Stimulated activated effector memory CD8-positive, alpha-beta T cell treated with anti-CD3 and anti-CD28 coated beads, Interleukin-12 subunit alpha, Interleukin-12 subunit beta, amount 100 ng/mL, for 72 hours (primary cell): Measurements from ENCODE around the gene MAML3.

Experiments used
- ATAC-seq: fragments of 150-1000 bp; cut with Tn5 transposase; 2 replicates; pipeline ENCODE4 v1.10.0; 2021
- DNase-seq, 2 donors: peaks; one replicate each; pipeline ENCODE4 v3.0.0; 2021 to 2022; ENCODE audit warnings: low spot score in 2 of 2
- H3K27ac Mint-ChIP-seq: one replicate; pipeline ENCODE4 v1.8.0; 2022; ENCODE audit warnings: mild to moderate bottlenecking, mixed read lengths
- H3K36me3 Mint-ChIP-seq: one replicate; pipeline ENCODE4 v1.8.0; 2022; ENCODE audit warnings: mild to moderate bottlenecking, mixed read lengths
- H3K4me1 Mint-ChIP-seq: one replicate; pipeline ENCODE4 v1.8.0; 2022; ENCODE audit warnings: mixed read lengths
- H3K4me3 Mint-ChIP-seq: one replicate; pipeline ENCODE4 v1.8.0; 2022; ENCODE audit warnings: mild to moderate bottlenecking, mixed read lengths
- H3K9me3 Mint-ChIP-seq: one replicate; pipeline ENCODE4 v1.8.0; 2022; ENCODE audit warnings: mixed read lengths

Gene MAML3

DNA sequence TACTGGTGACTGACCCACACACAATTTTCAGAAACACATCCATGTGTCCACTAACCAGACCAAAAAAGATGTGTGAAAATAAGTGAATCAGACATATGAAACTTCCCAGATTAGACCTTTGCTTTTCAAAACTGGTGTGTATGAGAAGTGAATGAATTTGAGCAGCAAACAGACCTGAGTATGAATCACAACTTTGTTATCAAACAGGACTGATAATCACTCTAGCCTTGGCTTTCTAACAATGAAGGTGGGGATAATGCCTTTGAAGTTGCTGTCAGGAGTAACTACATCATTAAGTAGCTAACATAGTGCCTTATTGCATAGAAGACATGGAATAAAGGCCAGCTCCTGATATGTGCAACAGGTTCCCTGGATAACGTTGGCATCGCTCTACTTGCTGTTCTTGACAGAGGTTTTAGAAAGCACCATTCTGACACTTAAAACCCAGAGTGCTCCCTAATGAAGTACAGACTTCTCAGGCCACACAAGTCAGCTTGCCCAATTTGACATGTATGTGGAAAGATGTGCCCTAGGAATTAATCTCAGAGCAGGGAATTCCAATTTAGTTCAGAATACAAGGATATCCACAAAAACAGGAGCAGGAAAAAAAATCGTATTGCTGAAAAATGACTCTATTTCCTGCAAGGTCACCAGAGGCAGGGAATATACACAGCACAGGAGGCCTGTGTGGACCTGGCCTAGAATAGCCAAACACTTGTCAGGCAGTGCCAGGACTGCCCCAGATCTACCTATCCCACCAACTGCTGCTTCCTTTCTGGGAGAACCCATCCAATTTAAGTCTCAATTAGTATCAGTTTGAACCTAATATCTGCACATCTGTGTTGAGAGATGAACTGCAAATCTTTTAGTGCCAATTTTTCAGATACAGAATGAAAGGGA, 87.7 kb downstream of the MAML3 start:
- DNase-seq = no peak
- no peak overlapping the region for H3K27ac Mint-ChIP-seq

DNA sequence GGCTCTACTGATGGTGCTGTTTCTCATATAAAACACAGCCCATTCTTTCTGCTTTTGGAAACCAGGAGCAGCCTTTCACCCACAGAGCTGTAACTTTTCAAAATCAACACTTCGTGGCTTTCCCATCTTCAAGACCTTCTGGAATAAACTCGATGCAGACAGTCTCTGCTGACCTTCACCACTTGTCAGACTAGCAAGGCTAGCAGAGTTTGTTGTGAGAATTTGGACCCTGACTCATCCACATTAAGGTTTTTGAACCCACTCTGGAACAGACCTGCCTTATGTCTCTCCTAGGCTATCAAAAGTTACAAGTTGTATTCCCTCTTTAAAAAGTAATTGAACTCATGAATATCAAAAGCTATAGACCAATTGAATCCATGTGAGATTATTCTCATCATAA, 88.6 kb downstream of the MAML3 start:
- Mint-ChIP-seq H3K4me1 (peaks cover 3% of the 10 kb centered on the region), H3K27ac (no peak overlapping the region), H3K4me3 (no peak overlapping the region), H3K36me3 (peaks cover 5% of the 10 kb centered on the region), H3K9me3 (no peaks in the 10 kb centered on the region)
- DNase-seq (no peak), ATAC-seq (no peak)

More for the DNA sequence above, 87.7 kb downstream of the MAML3 start:
- Mint-ChIP-seq H3K9me3 (no peaks in the 10 kb centered on the region), H3K36me3 (peaks cover 5% of the 10 kb centered on the region), H3K4me1 (peaks cover 12% of the 10 kb centered on the region), H3K4me3 (no peak overlapping the region)
- ATAC-seq = no peak

DNA sequence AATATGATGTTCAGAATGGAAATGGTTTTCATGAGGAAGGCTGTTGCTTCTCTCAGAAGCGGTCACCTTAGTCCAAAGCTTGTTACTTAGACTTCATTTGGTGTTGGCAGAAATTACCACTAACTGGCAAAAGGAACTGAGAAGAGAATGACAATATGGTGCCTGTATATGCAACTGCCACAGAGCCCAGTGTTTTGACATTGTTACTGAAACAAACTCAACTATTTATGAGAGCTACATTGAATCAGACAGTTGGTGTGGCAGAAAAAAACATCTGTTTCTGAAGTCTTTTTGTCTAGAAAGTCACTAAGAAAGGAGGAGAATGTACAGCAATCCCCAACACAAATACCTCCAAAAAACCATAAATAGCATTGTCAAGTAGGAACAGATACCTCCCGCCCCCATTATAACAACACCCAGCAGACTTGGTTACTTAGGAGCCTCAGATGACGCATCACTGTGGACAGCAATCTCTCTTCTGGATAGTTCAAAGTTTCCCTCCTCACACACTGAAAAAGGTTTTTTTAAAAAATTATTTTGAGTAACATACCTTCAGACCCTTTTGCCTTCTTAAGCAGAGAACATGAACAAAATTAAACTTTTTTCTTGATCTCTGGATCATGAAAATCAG, 92.2 kb downstream of the MAML3 start:
- Mint-ChIP-seq H3K4me3 (no peak overlapping the region), H3K4me1 (no peaks in the 10 kb centered on the region), H3K9me3 (no peaks in the 10 kb centered on the region), H3K36me3 (no peaks in the 10 kb centered on the region), H3K27ac (no peak overlapping the region)
- ATAC-seq (peak; percentile 75), DNase-seq (no peak)

DNA sequence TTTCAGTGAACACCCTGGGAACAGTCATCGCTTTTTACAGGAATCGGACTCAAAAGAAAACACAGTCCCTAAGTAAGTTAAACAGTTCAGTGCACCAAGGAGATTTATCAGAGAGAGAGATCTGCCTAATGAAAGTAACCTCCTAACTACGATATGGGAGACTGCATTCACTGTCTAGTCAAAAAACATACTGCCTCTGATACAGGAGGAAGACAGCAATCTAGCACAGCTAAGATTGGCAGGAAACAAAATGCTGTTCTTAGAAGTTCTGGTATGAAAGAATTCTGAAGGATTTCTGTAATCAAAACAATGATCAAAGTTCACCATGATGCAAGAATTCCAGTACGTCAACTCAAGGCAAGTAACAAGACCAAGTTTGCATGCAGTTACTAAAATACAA, 92.8 kb downstream of the MAML3 start:
- H3K27ac Mint-ChIP-seq = no peak overlapping the region
- H3K36me3 Mint-ChIP-seq = no peaks in the 10 kb centered on the region
- no peaks in the 10 kb centered on the region for H3K9me3 Mint-ChIP-seq
- DNase-seq (no peak), ATAC-seq (no peak)
- H3K4me3 Mint-ChIP-seq = no peak overlapping the region
- H3K4me1 Mint-ChIP-seq = no peaks in the 10 kb centered on the region

DNA sequence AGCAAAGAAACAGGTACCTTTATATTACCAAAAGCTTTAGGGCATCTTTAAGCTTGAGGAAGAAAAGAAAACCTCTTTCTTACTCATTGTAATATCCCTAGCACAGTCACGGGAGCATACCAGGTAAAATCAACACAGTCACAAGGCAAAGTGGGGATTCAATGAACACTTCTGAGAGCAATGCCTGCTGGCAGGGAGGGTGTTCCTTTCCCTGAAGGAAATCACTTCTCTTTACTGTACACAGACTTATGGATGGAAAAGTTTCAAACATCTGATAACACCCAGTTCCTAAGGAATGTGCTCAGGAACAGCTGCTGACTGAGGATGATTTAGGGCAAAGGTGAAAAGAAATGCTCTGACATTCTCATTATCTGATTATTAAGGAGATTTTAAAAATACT, 94.8 kb downstream of the MAML3 start:
- DNase-seq (no peak), ATAC-seq (no peak)
- Mint-ChIP-seq H3K9me3 (no peaks in the 10 kb centered on the region), H3K36me3 (no peaks in the 10 kb centered on the region), H3K4me1 (no peaks in the 10 kb centered on the region), H3K27ac (no peak overlapping the region), H3K4me3 (no peak overlapping the region)

DNA sequence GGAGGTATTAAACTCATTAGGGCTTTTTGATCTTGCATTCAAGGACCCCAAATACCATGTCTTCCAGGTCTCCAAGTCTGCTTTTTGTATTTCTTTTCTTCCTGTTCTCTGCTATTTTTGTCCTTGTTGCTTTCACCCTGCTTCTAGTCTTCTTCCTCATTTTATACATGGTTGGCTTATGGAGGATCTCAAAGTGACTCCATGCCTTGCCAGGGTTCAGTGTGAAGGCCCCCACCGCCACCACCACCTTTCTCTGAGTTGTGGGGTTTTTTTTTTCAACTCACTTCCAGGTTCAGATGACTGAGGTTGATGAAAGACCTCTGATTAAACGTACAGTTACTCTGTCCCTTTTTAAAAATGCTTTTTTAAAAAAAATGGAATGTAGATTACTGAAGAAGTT, 96.3 kb downstream of the MAML3 start:
- no peaks in the 10 kb centered on the region for H3K9me3 Mint-ChIP-seq
- H3K4me3 Mint-ChIP-seq = no peak overlapping the region
- peaks cover 6% of the 10 kb centered on the region for H3K4me1 Mint-ChIP-seq
- H3K36me3 Mint-ChIP-seq = no peaks in the 10 kb centered on the region
- no peak for ATAC-seq
- DNase-seq = no peak
- H3K27ac Mint-ChIP-seq = no peak overlapping the region

DNA sequence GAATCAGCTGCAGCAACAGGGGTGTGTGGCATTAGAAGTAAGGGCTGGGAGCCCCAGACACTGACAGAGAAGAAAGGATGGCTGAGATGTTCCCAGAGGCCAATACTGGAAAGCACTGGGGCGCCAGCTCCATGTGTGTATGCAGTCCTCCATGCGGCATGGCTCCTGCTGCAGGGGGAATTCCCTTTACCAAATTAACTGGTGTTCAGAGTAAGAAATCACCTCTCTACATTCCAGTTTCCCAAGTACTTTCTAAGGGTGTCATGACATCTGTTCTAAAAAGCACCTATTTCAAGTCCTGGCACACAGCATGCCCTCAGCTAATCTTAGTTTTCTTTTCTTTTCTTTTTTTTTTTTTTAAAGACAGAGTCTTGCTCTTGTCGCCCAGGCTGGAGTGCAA, 98.0 kb downstream of the MAML3 start:
- Mint-ChIP-seq H3K9me3 (no peaks in the 10 kb centered on the region), H3K4me1 (peaks cover 6% of the 10 kb centered on the region), H3K36me3 (no peaks in the 10 kb centered on the region), H3K27ac (no peak overlapping the region), H3K4me3 (no peak overlapping the region)
- ATAC-seq (no peak), DNase-seq (no peak)

DNA sequence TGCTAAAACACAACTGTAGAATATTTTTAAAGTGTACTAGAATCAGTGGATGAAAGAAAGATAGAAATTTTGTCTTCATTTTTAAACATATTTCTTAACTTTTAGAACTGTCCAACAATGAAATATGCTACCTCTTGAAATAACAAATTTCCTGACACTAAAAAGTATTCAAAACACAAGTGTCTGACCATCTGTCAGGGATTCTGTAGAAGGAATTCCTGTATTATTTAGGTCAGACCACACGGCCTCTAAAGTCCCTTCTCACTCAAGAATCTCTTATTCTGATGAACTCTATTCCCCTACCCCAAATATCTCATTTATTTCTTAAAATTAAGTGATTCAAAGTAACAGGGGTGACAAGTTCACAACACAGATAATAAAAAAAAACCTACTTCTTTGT, 99.1 kb downstream of the MAML3 start:
- ATAC-seq = no peak
- no peak overlapping the region for H3K4me3 Mint-ChIP-seq
- H3K27ac Mint-ChIP-seq = no peak overlapping the region
- DNase-seq = no peak
- peaks cover 13% of the 10 kb centered on the region for H3K4me1 Mint-ChIP-seq
- no peaks in the 10 kb centered on the region for H3K9me3 Mint-ChIP-seq
- no peaks in the 10 kb centered on the region for H3K36me3 Mint-ChIP-seq

DNA sequence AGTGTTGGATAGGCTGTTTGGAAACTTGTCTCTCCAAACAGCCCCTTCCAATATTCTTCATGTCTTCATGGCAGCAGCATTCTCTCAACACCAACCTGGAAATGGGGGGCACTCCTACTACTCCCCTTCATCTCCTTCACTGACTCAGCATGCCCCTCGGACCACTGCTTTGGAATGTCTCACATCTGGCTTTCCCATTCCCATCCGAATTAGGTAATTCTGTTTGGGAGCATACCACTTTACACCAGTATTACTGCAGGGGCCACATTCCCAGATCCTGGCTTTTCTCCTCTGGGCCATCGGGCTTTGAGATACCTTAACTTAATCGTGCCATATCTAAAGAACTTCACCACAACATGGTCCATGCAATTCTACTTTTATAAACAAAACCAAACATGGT, 100.8 kb downstream of the MAML3 start:
- DNase-seq = no peak
- no peaks in the 10 kb centered on the region for H3K36me3 Mint-ChIP-seq
- no peaks in the 10 kb centered on the region for H3K9me3 Mint-ChIP-seq
- peaks cover 27% of the 10 kb centered on the region for H3K4me1 Mint-ChIP-seq
- ATAC-seq = no peak
- no peak overlapping the region for H3K4me3 Mint-ChIP-seq
- H3K27ac Mint-ChIP-seq = peak overlapping the region; percentile 50

DNA sequence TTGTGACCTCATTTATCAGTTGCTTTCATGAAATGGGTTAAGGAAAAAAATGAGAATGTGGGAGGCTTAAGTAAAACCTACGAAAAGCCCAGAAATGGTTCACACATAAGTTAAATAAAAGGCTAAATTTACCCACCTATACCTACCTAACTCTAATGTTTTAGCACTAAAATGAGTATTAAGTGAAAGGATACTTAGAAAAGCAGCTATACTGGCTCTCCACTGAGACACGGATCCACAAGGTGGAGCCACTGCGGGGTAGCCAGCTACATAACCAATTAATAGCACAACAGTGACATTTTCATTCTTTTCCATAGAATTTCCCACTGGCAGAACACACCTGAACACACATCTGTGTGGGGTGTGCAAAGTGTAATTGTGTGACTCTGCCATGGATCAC, 101.9 kb downstream of the MAML3 start:
- DNase-seq (no peak), ATAC-seq (no peak)
- Mint-ChIP-seq H3K9me3 (no peaks in the 10 kb centered on the region), H3K27ac (no peak overlapping the region), H3K4me3 (no peak overlapping the region), H3K4me1 (peaks cover 27% of the 10 kb centered on the region), H3K36me3 (no peaks in the 10 kb centered on the region)

DNA sequence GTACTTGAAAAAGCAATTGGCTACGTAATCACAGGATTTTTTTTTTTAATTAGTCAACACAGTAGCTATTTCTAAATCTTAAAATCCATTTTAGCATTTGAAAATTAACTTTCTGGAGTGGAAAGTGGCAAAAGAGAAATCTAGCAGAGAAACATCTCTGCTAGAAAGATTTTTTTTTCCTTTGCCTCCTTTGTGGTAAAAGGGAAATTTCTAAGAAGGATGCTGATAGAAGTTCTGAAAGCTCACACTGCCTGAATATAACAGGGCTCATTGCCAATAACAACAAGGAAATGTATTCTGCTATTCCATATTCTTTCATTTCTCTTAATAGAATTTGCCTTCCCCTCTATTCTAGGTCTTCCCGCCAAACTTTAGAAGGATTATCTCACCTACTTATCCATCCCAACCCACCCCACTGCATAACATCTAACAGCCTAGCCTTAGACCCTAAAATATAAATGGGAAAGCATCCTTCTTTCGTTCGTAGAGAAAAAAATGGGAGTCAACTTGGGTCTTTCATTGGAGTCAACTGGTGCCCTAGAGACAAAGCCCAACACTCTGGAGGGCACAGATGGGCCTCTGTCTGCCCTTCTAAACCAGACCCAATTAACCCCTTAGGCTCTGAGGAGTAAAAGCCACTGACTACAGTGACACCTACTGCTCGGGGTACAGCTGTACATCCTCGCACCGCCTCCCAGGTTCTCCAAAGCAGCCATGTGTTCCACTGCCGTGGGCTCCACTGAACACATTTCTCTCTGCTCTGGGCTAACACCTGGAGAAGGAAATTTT, 103.9 kb downstream of the MAML3 start:
- no peaks in the 10 kb centered on the region for H3K36me3 Mint-ChIP-seq
- ATAC-seq = no peak
- H3K4me3 Mint-ChIP-seq = peak overlapping the region; percentile 70
- DNase-seq = no peak
- H3K9me3 Mint-ChIP-seq = no peaks in the 10 kb centered on the region
- peak overlapping the region; percentile 33 for H3K27ac Mint-ChIP-seq
- H3K4me1 Mint-ChIP-seq = peaks cover 27% of the 10 kb centered on the region

DNA sequence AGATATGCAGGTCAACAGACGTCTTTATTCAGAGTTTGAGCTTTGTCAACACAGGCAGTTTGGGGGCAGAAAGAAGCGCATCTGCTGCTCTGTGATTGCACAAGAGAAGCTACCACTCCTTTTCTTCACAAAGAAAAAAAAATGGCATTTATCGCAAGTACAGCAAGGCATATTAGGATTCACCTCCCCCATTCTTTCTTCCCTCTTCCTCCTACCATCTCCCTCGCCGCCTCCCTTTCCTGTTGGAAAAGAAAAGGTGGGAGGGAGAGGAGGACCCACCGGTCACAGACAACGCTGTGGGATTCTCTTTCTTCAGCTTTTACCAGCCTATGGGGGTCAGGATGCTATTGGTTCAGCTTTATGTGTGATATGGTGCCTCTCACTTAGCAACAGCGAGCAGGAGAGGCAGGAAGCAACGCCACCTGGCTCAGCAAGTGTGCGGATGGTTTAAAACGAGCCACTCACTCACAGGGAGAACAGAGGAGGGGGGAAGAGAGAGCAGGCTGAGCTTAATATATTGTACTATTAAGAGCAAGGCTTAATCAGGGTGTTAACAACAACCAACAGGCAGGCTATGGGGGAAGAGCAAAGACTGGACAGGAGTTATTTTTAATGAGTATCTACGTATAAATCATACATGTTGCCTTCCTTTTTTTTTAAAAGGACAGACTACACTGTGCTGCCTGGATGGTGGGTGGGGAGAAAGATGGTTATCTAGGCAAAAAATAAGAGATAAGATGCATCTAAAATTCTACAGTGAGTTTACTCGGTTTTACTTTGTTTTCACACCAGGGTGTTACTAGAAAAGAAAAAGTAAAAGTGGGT, 104.7 kb downstream of the MAML3 start:
- peak overlapping the region; percentile 33 for H3K27ac Mint-ChIP-seq
- H3K9me3 Mint-ChIP-seq = no peaks in the 10 kb centered on the region
- peak overlapping the region; percentile 70 for H3K4me3 Mint-ChIP-seq
- no peaks in the 10 kb centered on the region for H3K36me3 Mint-ChIP-seq
- H3K4me1 Mint-ChIP-seq = peaks cover 27% of the 10 kb centered on the region
- ATAC-seq (peak; percentile 92), DNase-seq (no peak)

DNA sequence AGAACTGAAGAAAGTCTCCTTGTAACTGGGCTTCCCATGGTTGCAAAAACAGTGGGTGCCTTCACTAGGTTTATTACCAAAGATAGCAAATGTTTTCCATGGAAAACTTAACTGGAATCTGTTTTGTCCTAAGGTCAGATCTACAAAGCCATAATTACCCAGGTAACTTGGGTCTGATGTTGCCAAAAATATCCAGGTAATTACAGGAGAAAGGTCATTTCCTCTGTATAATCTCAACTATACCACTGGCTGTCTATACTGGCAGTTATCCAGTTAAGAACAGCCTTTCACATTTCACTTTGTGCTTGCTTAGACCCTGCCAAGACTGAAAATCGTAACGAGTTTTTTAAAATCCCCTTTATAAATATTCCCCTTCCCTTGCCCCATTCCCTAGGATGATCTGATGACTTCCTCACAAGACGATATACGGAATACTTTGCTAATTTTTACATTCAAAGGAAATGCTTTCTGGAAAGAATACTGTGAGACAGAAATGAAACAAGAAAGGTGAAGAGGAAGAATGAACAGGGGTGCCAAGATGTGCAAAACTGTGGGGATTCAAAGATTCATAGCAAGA, 105.5 kb downstream of the MAML3 start:
- Mint-ChIP-seq H3K4me1 (peaks cover 27% of the 10 kb centered on the region), H3K27ac (no peak overlapping the region), H3K4me3 (peak overlapping the region; percentile 70), H3K36me3 (no peaks in the 10 kb centered on the region), H3K9me3 (no peaks in the 10 kb centered on the region)
- no peak for DNase-seq
- ATAC-seq = no peak

DNA sequence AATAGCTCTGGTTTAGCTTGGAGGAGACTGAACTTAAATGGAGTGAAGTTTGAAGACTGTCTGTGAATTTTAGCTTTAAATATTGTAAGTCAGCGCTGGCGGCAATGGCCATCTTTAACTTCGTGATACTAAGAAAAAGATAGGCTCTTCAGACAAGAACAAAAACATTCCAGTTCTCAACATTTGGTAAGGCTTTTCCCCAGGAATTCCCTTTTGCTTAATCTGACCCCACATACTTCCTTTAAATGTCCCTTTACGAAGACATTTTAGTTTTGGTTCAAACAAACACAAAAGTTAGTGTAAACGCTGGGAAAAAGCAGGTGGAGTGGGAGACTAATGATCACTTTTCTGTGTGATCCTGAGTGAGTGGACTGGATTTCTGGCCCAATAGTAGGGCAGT, 106.2 kb downstream of the MAML3 start:
- Mint-ChIP-seq H3K9me3 (no peaks in the 10 kb centered on the region), H3K4me3 (no peak overlapping the region), H3K4me1 (peaks cover 22% of the 10 kb centered on the region), H3K36me3 (no peaks in the 10 kb centered on the region), H3K27ac (no peak overlapping the region)
- ATAC-seq (no peak), DNase-seq (no peak)
